ENCODE measurements around the gene CLEC2L. TPM values are rescaled to one million over a fixed set of nuclear protein-coding genes. Genes with fewer than 3 reads are reported as not detected.

The CLEC2L gene
- total RNA-seq, 8 experiments from 2014 or later, result 0.24 to 3.1 (median 1.0) TPM; not detected in 1

DNA sequence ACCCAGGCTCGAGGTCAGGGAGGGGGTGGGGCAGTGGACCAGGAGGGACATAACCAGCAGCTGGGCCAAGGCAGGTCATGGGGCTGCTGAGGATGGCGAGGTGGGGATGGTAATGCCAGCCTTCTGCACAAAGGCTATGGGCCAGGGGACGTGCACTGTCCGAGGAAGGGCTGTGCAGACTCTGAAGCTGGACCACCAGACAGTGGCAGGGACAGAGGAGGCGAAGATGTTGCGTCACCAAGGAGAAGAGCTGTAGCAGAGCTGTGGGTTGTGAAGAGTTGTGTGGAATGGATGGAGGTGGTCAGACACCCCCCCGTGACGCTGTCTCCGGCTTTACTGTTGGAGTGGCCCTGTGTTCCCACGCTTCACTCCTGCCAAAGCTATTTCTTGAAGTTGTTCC is 1.8 kb downstream of the CLEC2L start:
- Histone ChIP-seq H3K4me3 (no peak overlapping the region), H3K27ac (no peak overlapping the region), H3K4me1 (replicated peaks in 1 of 2) (no peaks in the 10 kb centered on the region)
- WGBS, 10 experiments, result 60 to 94% (median 90%) methylated on average over 1 to 7 of the region's 10 CpGs; no CpG with 5 or more reads in 2 of the 10 experiments
- no peak for ATAC-seq (replicated peaks in 6 of 8)
- in situ Hi-C loops (cut with MboI; ENCODE audit: low pct_unique_long_range_greater_than_20kb in 2 of 9, low sequenced_read_pairs in 9 of 9, unreplicated experiment in 9 of 9), result no loop called here

GRCh38 chr7:139525750-139526149 is 2.3 kb downstream of the CLEC2L start:
- Histone ChIP-seq H3K4me1 (replicated peaks in 1 of 2) (no peaks in the 10 kb centered on the region), H3K27ac (no peak overlapping the region), H3K4me3 (no peak overlapping the region)
- ATAC-seq (replicated peaks in 6 of 8), result no peak
- in situ Hi-C loops (cut with MboI; ENCODE audit: low pct_unique_long_range_greater_than_20kb in 2 of 9, low sequenced_read_pairs in 9 of 9, unreplicated experiment in 9 of 9), result no loop called here

DNA sequence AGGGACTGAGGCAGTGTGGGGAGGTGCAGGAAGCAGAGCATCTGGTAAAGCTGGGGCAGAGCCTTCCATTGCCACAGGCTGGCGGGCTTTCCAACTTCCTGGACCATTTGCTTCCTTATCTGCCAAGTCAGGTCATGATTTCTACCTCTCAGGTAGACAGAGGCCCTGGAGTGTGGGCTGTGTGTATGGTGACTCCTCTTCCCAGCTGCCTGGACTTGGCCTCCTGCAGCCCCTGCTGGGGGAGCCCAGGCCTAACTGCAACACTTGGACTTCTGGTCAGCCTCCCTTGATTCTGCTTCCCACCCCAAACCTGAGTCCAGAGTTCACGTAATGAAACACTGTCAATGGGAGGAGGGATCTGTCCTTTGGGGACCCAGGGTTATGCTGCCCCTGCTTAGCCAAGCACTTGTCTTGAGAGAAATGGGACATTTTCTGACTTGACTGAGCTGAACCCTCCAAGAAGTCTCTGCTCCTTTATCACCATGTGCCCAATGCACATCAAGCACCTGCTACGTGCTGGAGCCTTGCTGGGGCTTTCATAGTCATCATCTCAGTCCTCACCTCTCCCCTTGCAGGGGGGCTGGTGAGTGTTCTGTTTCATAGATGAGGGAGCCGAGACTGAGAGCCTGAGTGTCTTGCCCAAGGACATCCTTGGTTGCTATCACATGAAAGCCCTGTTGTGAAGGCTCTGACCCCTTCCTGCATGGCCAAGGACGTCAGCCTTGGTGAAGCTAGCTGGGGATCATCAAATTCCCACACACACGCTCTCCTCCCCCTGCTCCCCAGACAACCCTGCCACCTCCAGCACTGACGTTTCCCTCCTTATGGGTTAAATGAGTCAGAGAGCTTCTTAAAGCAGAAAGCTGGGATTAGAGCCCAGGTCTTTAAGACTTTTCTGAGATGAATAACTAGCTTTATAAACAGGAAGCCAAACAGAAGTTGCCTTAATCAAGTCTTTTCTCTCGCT is 3.4 kb downstream of the CLEC2L start:
- Histone ChIP-seq H3K4me3 (no peak overlapping the region), H3K27ac (no peak overlapping the region), H3K4me1 (replicated peaks in 1 of 2) (no peaks in the 10 kb centered on the region)
- ATAC-seq (replicated peaks in 6 of 8), result no peak
- in situ Hi-C loops (cut with MboI; ENCODE audit: low pct_unique_long_range_greater_than_20kb in 2 of 9, low sequenced_read_pairs in 9 of 9, unreplicated experiment in 9 of 9), result no loop called here
- 27 to 100% (median 69%) methylated on average over 1 to 4 of the region's 8 CpGs; no CpG with 5 or more reads in 2 of the 10 experiments for WGBS, 10 experiments

GRCh38 chr7:139531094-139531493 is 7.6 kb downstream of the CLEC2L start:
- in situ Hi-C loops (cut with MboI; ENCODE audit: low pct_unique_long_range_greater_than_20kb in 2 of 9, low sequenced_read_pairs in 9 of 9, unreplicated experiment in 9 of 9), result no loop called here
- 9 to 100% (median 51%) methylated on average over 1 of the region's 1 CpG; no CpG with 5 or more reads in 2 of the 10 experiments for whole genome bisulfite sequencing, 10 experiments
- Histone ChIP-seq H3K4me1 (replicated peaks in 1 of 2) (no peaks in the 10 kb centered on the region), H3K27ac (no peak overlapping the region), H3K4me3 (no peak overlapping the region)
- no peak for ATAC-seq (replicated peaks in 6 of 8)

- no peaks in the 10 kb centered on the region for H3K4me1 ChIP-seq (replicated peaks in 1 of 2)
- H3K27ac ChIP-seq, result no peak overlapping the region
- in situ Hi-C loops (cut with MboI; ENCODE audit: low pct_unique_long_range_greater_than_20kb in 2 of 9, low sequenced_read_pairs in 9 of 9, unreplicated experiment in 9 of 9), result no loop called here
- no peak overlapping the region for H3K4me3 ChIP-seq
- WGBS, 10 experiments, result 56 to 92% (median 79%) methylated on average over 1 to 6 of the region's 6 CpGs
- ATAC-seq (replicated peaks in 6 of 8), result no peak
Observed at GRCh38 chr7:139532636-139533155, 9.2 kb downstream of the CLEC2L start.

- H3K4me3 ChIP-seq, result no peak overlapping the region
- no peak for ATAC-seq (replicated peaks in 6 of 8)
Observed at GRCh38 chr7:139534096-139534495, 10.6 kb downstream of the CLEC2L start.

DNA sequence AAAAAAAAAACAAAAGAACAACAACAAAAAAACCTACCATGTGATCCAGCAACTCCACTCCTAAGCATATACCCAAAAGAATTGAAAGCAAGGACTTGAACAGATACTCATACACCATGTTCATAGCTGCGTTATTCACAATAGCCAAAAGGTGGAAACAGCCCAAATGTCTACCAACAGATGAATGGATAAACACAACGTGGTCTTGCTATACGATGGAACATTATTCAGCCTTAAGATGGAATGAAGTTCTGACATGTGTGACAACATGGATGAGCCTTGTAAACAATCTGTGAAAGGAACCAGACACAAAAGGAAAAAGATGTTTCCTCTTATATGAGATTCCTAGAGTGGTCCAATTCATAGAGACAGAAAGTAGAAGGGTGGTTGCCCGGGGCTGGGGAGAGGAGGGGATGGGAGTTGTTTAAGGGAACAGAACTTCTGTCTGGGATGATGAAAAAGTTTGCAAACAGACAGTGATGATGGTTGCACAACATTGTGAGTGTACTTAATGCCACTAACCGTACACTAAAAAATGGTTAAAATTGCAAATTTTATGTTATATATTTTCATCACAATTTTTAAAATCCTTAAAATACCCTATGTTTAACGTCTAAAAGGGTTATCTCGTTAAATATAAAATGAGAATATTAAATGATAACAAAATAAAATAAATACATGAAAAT is 11.6 kb downstream of the CLEC2L start:
- no peak overlapping the region for H3K4me3 ChIP-seq
- 29 to 100% (median 81%) methylated on average over 2 to 7 of the region's 7 CpGs for WGBS, 10 experiments
- H3K4me1 ChIP-seq (replicated peaks in 1 of 2), result no peaks in the 10 kb centered on the region
- in situ Hi-C loops (cut with MboI; ENCODE audit: low pct_unique_long_range_greater_than_20kb in 2 of 9, low sequenced_read_pairs in 9 of 9, unreplicated experiment in 9 of 9), result no loop called here
- ATAC-seq (replicated peaks in 6 of 8), result peak in 1 of 8 experiments; percentile 22
- H3K27ac ChIP-seq, result no peak overlapping the region

More at GRCh38 chr7:139534096-139534495, 10.6 kb downstream of the CLEC2L start:
- in situ Hi-C loops (cut with MboI; ENCODE audit: low pct_unique_long_range_greater_than_20kb in 2 of 9, low sequenced_read_pairs in 9 of 9, unreplicated experiment in 9 of 9), result no loop called here
- no peaks in the 10 kb centered on the region for H3K4me1 ChIP-seq (replicated peaks in 1 of 2)
- H3K27ac ChIP-seq, result no peak overlapping the region
- WGBS, 10 experiments, result 52 to 92% (median 84%) methylated on average over 2 to 9 of the region's 9 CpGs; no CpG with 5 or more reads in 3 of the 10 experiments

DNA sequence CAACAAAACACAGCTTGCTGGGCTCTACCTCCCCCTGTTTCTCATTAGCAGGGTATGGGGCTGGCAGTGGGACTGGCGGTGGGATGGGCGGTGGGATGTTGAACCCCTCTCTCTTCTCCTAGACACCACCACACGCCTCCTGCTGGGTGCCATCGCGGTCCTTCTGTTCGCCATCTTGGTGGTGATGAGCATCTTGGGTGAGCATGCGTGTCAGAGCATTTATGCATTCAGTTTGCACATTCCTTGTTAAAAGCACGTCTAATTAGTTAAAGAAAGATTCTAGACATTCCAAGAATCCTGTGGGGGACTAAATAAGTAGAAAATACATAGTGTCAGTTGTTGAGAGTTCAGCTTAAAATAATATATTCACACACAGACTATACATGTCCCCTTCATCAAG is 12.7 kb downstream of the CLEC2L start:
- WGBS, 10 experiments, result 40 to 63% (median 57%) methylated on average over 1 to 5 of the region's 8 CpGs; no CpG with 5 or more reads in 7 of the 10 experiments
- no peak overlapping the region for H3K27ac ChIP-seq
- in situ Hi-C loops (cut with MboI; ENCODE audit: low pct_unique_long_range_greater_than_20kb in 2 of 9, low sequenced_read_pairs in 9 of 9, unreplicated experiment in 9 of 9), result no loop called here
- H3K4me1 ChIP-seq (replicated peaks in 1 of 2), result no peaks in the 10 kb centered on the region
- ATAC-seq (replicated peaks in 6 of 8), result no peak
- H3K4me3 ChIP-seq, result no peak overlapping the region

GRCh38 chr7:139538881-139539635 is 15.6 kb downstream of the CLEC2L start:
- Histone ChIP-seq H3K4me1 (replicated peaks in 1 of 2) (no peaks in the 10 kb centered on the region), H3K27ac (no peak overlapping the region), H3K4me3 (no peak overlapping the region)
- in situ Hi-C loops (cut with MboI; ENCODE audit: low pct_unique_long_range_greater_than_20kb in 2 of 9, low sequenced_read_pairs in 9 of 9, unreplicated experiment in 9 of 9), result no loop called here
- 0 to 100% (median 83%) methylated on average over 1 to 8 of the region's 8 CpGs; no CpG with 5 or more reads in 1 of the 10 experiments for WGBS, 10 experiments
- peak in 2 of 8 experiments; percentile 36 to 43 for ATAC-seq (replicated peaks in 6 of 8)

GRCh38 chr7:139540203-139540602 is 16.7 kb downstream of the CLEC2L start:
- Histone ChIP-seq H3K4me3 (no peak overlapping the region), H3K27ac (no peak overlapping the region), H3K4me1 (replicated peaks in 1 of 2) (no peaks in the 10 kb centered on the region)
- in situ Hi-C loops (cut with MboI; ENCODE audit: low pct_unique_long_range_greater_than_20kb in 2 of 9, low sequenced_read_pairs in 9 of 9, unreplicated experiment in 9 of 9), result no loop called here
- WGBS, 10 experiments, result no CpG with 5 or more reads among the region's 12 CpGs
- peak in 2 of 8 experiments; percentile 74 to 78 for ATAC-seq (replicated peaks in 6 of 8)

DNA sequence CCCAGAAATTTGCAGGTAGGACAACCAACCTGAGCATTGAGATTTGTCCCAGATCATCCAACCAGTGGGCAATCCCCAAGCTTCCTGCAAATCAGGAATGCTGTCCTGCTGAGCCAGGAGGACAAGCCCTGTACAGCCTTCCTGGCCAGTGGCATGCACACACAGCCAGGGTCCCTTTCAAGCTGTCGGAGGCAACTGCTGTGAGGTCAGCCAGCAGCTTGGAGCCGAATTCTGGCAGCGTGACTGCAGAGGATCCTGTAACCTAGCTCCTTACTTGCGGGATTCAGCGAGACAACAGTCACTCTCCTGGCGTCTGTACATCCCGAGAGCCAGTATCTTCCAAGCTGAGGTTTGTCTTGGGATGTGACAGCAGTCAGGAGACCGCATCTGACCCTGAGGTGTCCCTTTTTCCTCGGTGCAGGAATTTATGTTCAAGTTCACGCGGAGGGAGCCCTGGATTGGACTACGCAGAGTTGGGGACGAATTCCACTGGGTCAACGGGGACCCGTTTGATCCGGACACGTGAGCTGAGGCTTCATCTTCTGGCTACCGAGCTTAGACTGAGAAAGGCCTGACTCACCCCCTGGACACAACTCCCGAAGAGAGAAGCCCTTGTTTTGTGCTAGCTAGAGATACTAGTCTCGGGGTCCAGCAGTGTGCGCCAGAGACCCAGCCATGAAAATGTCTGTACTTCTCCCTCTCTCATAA is 18.3 kb downstream of the CLEC2L start:
- Histone ChIP-seq H3K27ac (no peak overlapping the region), H3K4me3 (no peak overlapping the region), H3K4me1 (replicated peaks in 1 of 2) (no peaks in the 10 kb centered on the region)
- in situ Hi-C loops (cut with MboI; ENCODE audit: low pct_unique_long_range_greater_than_20kb in 2 of 9, low sequenced_read_pairs in 9 of 9, unreplicated experiment in 9 of 9), result no loop called here
- 0 to 100% (median 88%) methylated on average over 1 to 14 of the region's 21 CpGs; no CpG with 5 or more reads in 2 of the 10 experiments for WGBS, 10 experiments
- peak in 2 of 8 experiments; percentile 16 to 22 for ATAC-seq (replicated peaks in 6 of 8)
